ENCODE measurements around the gene TMEM138.

TMEM138 gene

DNA sequence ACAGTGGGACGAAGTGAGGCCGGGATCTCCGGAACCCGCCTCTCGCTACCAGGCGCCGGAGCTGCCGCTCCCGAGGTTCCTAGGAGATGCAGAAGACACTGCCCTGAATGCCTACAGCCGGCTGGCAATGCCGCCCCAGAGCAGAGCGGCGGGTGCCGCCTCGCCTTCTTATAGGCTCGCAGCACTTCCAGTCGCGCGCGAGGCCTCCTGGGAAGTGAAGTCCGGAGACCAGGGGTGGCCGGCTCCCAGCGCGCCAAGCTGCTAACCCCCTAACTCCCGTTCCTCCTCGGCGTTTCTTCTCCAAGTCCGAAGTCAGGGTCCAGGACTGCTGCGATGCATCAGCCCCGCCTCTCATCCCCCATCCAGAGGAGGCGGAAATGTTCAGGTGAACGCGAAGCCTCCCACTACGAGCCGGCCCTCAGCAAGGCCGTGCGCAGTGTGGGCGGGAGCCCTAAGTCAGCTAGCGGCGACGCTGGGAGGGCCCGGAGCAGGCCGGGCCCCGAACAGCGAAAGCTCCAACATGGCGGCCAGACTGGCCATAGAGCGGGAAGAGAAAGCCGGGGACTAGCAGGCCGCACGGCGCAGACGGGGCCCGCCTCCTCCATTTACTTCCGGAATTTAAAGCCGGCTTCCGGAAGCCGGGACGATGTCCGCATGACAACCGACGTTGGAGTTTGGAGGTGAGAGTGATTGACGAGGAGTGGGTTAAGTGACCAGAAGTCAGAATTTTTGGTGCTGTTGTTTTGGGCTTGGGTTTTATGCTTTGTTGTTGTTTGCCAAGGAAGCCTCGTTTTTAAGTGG, at the start of gene TMEM138, which contains the start of gene CYB561A3:
Gene TMEM138 (plus strand): TSS at position 634 of the 801 bp plus-strand sequence. CDS start 2,017 bp downstream, outside the sequence.
Gene CYB561A3 (minus strand): TSS at position 142 of the 801 bp plus-strand sequence. CDS start 5,169 bp downstream, outside the sequence.
- peak; percentile 96 for DNase-seq (ENCODE audit: low read depth, low spot score)

DNA sequence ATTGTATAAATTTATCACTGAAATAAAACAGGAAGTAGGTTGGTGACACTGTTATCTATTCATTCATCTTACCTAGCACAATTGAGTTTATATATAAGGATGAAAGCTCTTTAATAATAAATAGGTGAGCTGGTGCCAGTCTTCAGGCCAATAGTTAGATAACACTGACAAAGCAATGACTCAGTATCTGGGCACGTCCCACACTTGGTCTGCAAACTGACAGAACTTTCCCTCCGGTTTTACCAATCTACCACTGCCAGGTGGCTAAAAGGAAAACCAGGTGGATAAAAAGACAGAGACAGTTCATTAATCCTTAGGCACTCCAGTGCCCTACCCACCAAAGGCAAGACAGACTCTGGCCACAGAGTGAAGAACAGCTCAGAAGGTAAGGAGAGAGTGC, 46.9 kb upstream of the TMEM138 start:
- peak; percentile 10 for DNase-seq (ENCODE audit: low read depth, low spot score)

DNA sequence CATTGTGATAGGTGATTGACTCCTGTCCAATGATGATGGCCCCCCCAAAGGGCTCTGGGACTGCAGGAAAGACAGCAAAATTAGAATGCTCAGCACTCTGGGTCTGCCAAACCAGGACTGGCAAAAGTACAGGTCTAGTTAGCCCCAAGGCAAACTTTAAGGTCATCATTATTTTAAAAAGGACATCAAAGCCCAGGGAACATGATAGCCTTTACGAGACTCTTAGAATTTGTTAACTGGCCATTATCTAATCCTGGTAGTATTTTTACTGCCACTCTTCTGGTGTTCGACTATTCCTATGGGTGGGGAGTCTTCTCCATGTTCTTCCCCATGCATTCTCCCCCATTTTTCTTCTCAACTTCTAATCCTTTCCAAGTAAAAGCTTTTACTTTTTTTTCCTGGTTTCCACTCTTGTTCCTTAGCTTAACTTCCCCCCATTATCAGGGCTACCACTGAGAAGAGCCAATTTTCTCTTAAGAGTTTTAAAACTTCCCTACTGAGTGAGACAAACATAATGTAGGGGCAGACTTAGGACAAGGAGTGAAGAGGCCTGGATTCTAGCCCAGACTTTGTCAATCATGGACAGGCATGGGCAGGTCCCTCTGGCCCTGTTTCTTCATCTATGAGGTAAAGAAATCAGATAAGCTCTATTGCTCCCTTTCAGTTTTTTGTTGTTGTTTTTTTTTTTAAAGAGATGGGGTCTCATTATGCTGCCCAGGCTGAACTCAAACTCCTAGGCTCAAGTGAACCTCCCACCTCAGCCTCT, 36.3 kb upstream of the TMEM138 start:
- DNase-seq (ENCODE audit: low read depth, low spot score): peak; percentile 72

DNA sequence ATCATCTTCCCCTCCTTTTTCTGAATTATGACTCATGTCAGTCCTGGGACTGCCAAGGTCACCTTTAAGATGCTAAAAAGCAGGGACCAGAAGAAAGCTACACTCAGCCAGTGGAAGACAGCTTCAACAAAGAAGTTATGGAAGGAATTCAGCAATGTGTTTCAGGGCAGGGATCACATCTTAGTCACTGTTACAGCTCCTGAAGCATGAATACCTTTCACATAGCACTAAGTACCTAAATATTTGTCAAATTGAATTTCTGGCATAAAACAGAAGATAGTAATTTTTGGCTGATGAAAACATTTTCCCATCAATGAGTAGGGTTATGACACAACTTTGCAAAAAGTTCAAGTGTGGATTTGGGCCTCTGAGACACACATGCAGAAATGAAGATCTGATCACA, 34.5 kb upstream of the TMEM138 start:
- DNase-seq (ENCODE audit: low read depth, low spot score): peak; percentile 51

DNA sequence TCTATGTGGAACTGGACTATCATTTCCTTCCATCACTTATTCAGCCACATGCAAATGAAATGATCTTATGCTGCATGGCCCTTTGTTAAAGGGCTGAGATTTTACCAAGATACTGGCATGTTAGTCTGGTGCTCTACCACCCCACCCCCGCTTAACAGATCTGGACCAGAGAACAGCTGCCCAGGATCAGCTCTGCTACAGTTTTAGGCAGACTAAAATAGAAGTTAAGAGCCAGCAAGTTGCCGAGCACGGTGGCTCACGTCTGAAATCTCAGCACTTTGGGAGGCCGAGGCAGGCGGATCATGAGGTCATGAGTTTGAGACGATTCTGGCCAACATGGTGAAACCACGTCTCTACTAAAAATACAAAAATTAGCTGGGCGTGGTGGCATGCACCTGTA, 33.8 kb upstream of the TMEM138 start:
- no peak for DNase-seq (ENCODE audit: low read depth, low spot score)

DNA sequence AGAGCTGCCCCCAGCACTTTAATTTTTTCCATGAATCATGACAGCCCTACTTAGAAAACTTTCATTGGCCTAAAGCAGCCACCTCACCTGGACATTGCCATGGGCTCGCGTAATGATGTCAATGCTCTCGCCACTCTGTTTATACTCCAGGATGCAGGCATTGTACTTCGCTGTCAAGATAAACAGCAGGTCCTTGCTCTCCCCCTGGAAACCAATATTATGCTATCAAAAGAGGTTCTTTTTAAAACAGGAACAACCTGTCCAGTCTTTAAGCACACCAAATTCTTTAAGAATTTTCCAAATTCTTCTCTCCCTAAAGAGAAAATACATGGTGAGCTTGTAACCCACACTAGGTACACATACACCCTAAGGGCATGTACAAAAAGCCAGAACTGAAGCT, 32.3 kb upstream of the TMEM138 start:
- no peak for DNase-seq (ENCODE audit: low read depth, low spot score)

DNA sequence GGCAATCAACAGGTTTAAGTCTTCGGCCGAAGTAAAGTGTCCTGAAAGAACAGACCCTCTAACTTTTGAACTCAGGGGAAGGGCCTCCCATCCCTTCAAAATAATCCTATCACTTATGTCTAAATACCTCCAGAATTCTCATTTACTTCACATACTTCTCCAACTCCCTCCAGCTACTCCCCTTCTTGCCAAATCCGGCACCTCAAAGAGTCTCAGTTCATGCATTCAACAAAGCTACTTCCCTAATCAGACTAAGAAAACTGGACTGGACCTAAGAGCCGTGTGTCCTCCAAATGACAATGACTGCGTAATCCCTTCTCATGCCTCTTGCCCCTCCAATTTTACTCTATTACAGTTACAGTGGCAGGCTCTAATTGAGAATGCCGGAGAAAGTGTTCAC, 30.5 kb upstream of the TMEM138 start:
- DNase-seq (ENCODE audit: low read depth, low spot score): no peak

DNA sequence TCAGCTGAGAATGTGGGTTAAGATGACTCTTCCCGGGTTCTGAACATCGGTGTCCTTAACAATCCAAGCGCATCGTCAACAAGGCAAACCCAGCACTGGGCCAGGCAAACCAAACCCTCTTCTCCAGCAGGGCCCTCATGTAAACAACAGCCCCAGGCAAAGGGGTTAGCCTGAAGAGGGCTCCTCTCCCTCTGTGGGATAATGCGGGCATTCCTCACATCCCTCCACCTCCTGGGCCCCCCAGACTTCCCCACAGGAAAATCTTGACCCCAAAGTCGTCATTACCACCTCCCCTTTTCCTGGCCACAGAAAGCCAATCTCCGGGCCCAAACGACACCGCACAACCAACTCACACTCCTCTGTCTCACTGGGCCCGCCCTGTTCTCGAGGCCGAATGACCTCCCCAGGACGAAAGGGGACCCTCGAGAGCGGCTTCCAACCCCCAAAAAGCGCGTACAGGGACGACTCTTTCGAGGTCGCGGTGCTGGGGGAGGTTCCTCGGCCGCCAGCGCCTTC, 29.8 kb upstream of the TMEM138 start:
- peak; percentile 47 for DNase-seq (ENCODE audit: low read depth, low spot score)

DNA sequence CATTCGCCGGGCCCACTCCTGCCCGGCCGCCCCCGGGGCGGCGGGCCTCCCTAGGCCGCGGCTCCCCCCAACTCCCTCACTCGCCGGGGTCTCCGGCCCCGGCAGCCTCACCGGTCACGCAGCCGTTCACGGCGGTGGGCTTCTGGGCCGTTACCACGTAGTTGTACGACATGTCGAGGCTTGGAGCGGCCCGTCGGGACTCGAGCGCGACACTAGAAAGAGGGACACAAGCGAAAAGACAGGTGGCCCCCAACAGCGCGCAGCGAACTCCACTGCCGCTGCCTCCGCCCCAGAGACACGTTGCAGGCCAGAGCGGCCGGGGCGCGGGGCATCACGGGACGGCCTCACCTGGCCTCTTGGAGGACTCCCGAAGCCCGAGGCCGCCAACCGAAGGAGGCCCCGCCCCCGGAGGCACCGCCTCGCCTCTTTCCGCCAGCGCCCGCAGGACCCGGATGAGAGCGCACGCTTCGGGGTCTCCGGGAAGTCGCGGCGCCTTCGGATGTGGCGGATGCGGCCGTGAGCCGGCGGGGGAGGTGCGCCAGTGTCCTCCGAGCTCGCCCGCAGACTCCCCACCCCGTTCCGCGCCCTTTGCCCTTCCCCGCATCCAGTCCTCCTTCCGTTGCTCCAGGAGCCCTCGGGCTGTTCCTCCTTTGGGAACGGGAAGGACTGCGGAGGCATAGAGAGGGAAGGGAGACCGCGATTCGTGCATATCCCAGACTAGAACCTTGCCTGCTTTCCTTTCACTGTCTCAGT, 29.2 kb upstream of the TMEM138 start, which contains the start of the genes DDB1 and TKFC:
Gene DDB1 (minus strand): TSS at position 309 of the 753 bp plus-strand sequence. CDS start 137 bp downstream, at position 172.
Gene TKFC (plus strand): TSS at position 432 of the 753 bp plus-strand sequence. CDS start 1,501 bp downstream, outside the sequence.
- DNase-seq (ENCODE audit: low read depth, low spot score): peak; percentile 97

DNA sequence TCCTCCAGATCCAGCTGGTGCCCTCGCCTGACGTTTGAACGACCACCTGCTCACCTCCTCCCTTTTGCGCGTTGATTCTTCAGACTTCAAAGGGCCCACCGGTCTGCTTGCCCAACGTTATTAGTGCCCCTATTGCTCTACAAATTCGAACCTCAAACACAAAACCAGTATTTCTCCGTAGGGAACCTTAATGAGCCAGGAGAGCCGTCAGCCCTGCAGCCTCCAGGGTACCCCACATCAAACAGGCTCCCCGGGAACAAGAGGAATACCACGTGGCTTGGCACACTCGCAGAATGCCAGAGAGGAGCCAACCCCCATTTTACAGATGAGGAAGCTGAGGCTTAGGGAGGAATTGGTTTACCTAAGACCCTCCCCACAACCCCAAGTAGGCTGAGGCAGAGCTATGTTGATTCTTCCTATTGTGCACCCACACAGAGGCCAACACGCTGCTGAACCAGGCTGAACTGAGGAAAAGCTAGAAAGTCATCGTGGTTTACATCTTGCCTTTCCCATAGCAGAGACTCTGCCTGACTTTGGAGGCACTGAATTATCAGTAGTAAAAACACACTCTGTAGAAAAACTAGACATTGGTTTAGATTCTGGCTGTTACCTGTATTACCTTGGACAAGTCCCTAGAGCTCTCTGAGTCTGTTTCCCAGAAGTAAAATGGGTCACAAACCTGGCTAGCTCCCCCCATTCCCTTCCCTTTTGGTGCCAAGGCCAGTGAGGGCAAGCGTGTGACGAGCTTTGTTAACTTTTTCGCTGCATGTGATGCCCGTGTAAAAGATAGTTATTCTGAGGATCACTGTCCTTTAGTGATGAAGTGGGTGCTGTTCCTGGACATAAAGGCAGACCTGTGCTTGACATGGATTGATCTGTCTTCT, 28.4 kb upstream of the TMEM138 start:
- DNase-seq (ENCODE audit: low read depth, low spot score): no peak

DNA sequence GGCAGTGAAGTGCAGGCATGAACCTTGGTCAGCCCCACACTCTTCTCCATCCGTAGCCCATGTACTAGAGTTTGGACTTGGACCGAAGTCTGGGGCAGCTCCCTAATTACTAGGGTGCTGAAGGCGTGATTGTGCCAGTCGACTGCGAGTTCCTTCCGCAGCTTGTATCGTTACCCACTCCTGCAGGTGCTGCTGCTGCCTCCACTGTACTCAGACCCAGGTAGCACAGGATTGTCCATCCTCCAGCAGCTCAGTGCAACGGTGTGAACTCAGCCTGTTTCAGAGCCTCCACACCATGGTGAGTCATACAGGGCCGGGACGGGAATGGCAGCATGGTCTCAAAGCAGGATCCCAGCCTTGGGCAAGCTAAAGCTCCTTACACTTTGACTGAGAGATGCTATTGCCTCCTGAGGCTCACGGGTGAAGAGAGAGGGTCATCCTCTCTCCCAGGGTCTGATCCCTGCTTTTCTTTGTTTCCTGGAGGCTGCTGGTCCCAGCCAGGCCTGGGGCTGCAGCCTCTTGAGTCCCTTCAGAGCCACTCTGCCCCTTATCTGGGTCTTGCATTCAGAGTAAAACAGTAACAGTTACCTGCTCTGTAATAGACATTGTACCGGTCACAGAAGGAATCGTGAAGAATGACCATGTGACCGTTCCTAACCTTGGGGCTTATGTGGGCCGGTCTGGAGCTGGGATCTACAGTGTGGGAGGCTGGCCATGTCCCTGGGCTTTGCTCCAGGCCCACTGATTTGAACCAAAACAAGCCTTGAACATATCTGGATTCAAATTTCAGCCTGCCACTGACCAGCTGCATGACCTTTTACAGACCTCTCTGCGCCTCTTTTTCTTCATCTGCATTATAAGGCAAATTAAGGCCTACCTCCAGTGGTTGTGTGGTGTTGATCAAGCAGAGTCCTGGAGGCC, 27.5 kb upstream of the TMEM138 start:
- peak; percentile 44 for DNase-seq (ENCODE audit: low read depth, low spot score)

DNA sequence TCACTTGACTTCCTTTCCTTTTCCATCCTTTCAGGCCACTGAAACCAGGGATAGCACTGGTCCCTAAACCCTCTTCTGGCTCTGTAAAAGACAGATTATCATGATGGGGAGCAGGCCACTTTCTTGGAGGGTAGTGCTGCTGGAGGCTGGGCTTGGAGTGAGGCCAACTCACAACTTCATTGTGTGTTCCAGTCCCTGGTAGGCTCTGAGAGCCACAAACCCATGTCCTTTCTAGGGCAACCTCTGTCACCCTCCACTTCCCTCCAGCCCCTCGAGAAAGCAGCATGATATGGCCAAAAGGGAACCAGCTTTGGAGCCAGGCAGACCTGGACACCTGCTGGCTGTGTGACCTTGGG, 26.8 kb upstream of the TMEM138 start:
- no peak for DNase-seq (ENCODE audit: low read depth, low spot score)

DNA sequence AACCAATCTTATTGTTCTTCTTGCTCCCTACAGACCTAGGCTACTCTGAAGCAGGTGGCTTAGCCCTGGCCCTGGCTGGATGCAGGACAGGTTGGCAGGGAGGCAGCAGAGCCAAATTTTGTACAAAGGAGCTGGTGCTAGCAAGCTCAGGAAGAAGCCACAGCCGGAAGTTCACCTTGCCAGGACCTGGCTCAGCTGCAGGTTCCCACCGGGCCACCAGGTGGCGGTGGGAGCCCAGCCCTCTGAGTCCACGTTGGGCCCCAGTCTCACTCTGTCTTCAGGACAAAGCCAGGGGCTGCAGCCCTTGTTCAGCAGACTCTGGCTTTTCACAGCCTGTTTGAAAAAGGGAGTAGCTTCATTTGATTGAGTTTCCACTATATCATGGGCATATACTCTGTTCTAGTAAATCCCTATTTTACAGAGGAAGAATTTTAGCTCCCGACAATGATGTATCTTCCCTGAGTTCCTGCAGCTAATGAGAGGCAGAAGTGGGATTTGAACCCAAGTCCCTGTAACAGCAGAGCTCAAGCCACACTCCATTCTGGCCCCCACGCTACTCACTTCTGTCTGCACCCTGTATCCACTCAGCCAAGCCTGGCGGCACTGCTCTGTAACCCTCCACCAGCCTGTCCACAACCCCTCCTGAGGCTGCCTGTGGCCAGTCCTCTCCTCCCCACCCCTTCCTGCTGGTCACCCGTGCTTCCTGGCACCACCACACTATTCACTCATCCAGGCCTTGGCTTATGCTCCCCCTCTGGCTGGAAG, 25.8 kb upstream of the TMEM138 start:
- DNase-seq (ENCODE audit: low read depth, low spot score): peak; percentile 93

DNA sequence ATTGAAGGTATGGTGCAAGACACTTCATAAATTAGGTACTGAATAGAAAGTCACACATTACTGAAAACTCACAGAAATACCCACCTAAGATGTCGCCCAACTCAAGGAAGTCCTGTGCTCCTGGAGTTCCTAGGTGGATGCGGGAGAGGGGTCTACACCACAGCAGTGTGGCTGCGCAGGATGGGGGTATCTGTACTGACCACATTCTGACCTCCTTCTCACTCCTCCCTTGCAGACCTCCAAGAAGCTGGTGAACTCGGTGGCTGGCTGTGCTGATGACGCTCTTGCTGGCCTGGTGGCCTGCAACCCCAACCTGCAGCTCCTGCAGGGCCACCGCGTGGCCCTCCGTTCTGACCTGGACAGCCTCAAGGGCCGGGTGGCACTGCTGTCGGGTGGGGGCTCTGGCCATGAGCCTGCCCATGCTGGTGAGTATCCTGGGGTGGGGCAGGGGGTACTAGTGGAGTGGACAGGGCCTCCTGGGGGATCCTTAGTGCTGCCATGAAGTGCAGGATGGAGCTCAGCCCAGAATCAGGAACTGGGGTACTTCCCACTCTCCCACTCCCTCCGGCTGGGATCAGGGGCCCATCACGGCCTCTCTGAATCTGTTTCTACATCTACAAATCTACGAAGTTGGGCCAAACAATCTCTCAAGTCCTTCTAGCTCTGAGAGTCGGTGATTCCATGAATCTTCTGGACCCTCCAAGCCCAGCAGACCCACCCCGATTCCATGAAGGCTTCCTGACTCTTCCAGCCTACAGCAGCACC, 24.3 kb upstream of the TMEM138 start:
- no peak for DNase-seq (ENCODE audit: low read depth, low spot score)

DNA sequence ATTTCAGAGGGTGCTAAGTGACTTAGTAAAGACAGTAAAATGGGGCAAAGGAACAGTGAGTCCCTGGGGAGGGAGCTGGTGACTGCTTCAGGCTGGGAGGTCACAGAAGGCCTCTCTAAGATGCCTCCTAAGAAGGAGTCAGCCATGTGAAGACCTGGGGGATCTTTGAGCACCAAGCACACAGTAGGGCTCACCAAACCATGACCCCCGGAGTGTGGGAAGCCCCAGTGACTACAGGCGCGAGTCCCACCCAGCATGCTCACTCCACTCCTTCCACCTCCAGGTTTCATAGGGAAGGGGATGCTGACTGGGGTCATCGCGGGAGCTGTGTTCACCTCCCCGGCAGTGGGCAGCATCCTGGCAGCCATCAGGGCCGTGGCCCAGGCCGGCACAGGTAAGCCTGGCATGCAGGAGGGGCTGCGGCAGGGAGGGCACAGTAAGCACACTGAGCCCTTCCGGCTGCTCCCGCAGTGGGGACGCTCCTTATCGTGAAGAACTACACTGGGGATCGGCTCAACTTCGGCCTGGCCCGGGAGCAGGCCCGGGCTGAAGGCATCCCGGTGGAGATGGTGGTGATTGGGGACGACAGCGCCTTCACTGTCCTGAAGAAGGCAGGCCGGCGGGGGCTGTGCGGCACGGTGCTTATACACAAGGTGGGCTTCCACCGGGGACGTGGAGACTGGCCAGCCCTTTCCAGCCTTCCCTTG, 23.2 kb upstream of the TMEM138 start:
- no peak for DNase-seq (ENCODE audit: low read depth, low spot score)

DNA sequence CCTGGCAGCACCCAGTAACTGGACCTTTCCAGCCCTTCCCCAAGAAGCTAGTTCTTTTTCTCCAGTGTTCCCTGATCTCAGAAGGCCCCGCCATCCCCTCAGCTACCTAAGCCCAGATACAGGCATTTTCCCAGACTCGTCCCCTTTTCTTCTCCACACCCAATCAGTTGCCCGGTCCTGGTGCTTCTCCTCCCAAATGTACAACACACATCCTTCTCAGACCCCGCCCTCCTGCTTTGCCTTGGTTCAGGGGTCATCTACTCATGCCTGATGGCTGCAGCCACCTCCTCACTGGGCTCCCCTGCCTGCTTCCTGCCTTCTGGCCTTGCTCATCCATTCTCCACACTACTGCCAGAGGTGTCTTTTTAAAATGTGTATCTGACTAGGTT, 22.7 kb upstream of the TMEM138 start:
- DNase-seq (ENCODE audit: low read depth, low spot score): no peak

DNA sequence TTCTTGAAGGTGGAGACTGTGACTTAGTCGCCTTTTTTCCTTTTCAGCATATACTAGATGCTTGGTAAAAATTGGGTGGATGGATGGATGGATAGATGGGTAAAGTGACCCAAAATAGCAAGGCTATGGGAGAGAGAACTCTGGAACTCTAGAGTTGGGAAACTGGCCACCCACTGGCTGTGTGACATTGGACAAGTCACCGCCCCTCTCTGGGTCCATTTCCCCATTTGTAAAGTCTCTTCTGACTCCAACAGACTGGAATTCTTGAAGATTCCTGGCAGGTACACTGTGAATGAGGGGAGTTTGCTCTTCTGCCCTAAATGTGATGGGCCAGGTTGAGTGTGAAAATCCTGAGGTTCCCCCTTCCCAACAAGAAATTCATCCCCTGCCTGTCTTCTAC, 21.2 kb upstream of the TMEM138 start:
- no peak for DNase-seq (ENCODE audit: low read depth, low spot score)
